NCI-H526 (cell line): Measurements from ENCODE around the gene CARS2.
"Not testable (repeated sequence)": the region's sequence is repeated elsewhere in the genome, so short reads cannot be mapped to it uniquely, and the experiment has no call there.

Source experiments
- DNase-seq, 2 experiments: peaks; one replicate each; lab custom pipeline; 2025; lab: John Stamatoyannopoulos, UW

CARS2 gene

GRCh38 chr13:110616103-110617101, 89.5 kb downstream of the CARS2 start:
- peak in 1 of 2 experiments; percentile 43 for DNase-seq

- DNase-seq = peak; percentile 89 to 98
Measured at GRCh38 chr13:110615322-110616102, 90.4 kb downstream of the CARS2 start, which contains the start of gene NAXD. NAXD (plus strand) TSS chr13:110615545; CDS start chr13:110615602, 57 bp downstream.

DNA sequence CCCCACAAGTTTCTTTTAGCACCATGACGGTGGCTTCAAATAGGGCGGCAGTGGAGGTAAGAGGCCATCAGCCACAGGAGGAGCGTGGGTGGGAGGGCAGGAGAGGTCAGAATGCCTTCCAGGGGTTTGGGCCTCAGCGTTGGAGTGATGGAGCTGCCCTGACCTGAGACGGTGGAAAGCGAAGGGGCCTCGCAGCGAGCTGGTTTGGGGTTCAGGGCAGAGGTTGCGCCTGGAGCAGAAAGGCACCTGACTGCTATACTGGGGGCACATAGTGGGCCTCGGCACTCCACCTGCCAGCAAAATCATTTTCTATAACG, 91.0 kb downstream of the CARS2 start:
- no peak for DNase-seq

- no peak for DNase-seq
Measured at GRCh38 chr13:110610955-110611595, 94.8 kb downstream of the CARS2 start.

DNA sequence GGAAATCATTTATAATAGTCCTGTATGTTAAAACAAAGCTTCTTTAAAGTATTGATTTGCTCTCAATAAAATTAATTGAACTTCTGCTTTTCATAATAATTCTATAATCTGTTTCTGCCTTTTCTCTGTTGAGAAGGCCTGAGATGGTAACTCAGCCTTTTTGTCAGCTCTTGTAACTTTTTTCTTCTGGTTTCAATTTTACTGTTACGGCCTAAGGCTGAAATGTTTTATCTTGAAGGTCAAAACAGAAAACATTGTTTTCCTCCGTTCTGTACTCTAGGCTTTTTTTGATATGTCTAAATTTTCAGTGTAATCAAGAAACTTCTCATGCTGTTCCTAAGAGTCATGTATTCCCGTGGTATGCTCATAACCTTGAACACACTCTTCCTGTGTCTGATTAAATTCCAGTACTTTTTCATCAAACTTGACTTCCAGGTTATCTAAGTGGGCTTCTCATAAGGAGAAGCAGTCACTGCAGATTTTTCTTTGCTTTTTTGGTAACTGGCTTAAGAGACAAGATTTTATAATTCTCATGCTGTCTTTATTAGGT, 98.2 kb downstream of the CARS2 start:
- no peak for DNase-seq

GRCh38 chr13:110606281-110606680, 99.6 kb downstream of the CARS2 start:
- not testable (repeated sequence) for DNase-seq

GRCh38 chr13:110605132-110605531, 100.8 kb downstream of the CARS2 start:
- DNase-seq = no peak

DNA sequence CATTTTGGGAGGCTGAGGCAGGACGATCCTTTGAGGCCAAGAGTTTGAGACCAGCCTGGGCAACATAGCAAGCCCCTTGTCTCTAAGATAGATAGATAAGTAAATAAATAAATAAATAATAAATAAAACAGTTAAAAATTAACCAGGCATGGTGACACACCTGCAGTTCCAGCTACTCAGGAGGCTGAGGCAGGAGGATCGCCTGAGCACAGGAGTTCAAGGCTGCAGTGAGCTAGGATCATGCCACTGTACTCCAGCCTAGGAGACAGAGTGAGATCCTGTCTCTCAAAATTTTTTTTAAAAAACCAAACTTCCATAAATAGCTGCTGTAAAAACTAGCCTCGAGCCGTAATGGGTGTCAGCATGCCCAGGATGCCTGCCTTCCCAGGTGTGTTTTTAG, 104.9 kb downstream of the CARS2 start:
- no peak for DNase-seq

GRCh38 chr13:110600261-110600819, 105.6 kb downstream of the CARS2 start:
- no peak for DNase-seq

GRCh38 chr13:110597041-110597689, 108.8 kb downstream of the CARS2 start:
- no peak for DNase-seq

GRCh38 chr13:110593430-110594130, 112.3 kb downstream of the CARS2 start:
- peak; percentile 36 to 79 for DNase-seq

DNA sequence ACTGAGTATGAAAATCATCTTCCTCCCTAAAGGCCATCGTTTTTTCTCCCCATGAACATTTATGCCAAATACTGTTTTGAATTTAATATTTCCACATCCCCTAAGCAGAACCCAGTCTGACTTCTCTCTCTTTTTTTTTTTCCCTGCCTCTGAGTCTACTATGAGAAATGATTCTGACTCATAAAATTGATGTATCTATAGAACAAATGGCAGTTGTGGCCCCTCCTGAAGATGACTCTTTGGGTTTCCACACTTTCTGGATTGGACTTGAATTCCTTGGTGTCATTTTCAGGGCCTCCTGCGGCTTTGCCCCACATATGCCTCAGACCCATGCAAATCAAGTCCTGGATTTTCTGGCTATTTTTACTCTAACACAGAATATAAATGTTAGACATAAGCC, 113.3 kb downstream of the CARS2 start:
- DNase-seq = no peak
